SU-DHL-6 (cell line): ENCODE measurements around the gene ATIC.

ENCODE experiments used
- EZH2phosphoT487 ChIP-seq: fragments of 200-600 bp; sonication (generic), shearing (Covaris generic); conservative IDR thresholded peaks from 2 replicates; pipeline ENCODE4 v1.6.1; 2018; ENCODE audit warnings: mild to moderate bottlenecking, antibody characterized with exemption, low read length, moderate library complexity, mixed read lengths
- TF ChIP-seq, protein P1 (sequence below): fragments of 200-600 bp; sonication (generic); IDR thresholded peaks from one replicate; pipeline ENCODE4 v1.5.1; 2017; ENCODE audit warnings: antibody characterized with exemption, mild to moderate bottlenecking, low read length, moderate library complexity; ENCODE audit not compliant: insufficient read depth, poor library complexity, severe bottlenecking

- TF ChIP-seq, protein P1, sequence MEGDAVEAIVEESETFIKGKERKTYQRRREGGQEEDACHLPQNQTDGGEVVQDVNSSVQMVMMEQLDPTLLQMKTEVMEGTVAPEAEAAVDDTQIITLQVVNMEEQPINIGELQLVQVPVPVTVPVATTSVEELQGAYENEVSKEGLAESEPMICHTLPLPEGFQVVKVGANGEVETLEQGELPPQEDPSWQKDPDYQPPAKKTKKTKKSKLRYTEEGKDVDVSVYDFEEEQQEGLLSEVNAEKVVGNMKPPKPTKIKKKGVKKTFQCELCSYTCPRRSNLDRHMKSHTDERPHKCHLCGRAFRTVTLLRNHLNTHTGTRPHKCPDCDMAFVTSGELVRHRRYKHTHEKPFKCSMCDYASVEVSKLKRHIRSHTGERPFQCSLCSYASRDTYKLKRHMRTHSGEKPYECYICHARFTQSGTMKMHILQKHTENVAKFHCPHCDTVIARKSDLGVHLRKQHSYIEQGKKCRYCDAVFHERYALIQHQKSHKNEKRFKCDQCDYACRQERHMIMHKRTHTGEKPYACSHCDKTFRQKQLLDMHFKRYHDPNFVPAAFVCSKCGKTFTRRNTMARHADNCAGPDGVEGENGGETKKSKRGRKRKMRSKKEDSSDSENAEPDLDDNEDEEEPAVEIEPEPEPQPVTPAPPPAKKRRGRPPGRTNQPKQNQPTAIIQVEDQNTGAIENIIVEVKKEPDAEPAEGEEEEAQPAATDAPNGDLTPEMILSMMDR, result no peak
- no peak for TF ChIP-seq EZH2phosphoT487
Observed at GRCh38 chr2:215365184-215365658, 53.4 kb downstream of the ATIC start.
